GM12878 (cell line): Measurements from ENCODE around the gene ATP7B. TPM values are rescaled to one million over a fixed set of nuclear protein-coding genes. Genes with fewer than 3 reads are reported as not detected.

Source experiments
- ATAC-seq: fragments of 200-7000 bp; cut with Tn5 transposase; 3 replicates; pipeline ENCODE4 v1.9.1; 2020; ENCODE audit warnings: mild to moderate bottlenecking, moderate library complexity
- BruUV-seq: library from RNA; stranded (reverse); fragments of 400-500 nt; replicated peaks from 2 replicates; lab custom pipeline; 2021; lab: Mats Ljungman, UMichigan
- CTCF ChIA-PET: fragments of 300-600 bp; sonication (Branson Sonifier 250); formaldehyde crosslinking; extraction: SDS; loops from one replicate; lab custom pipeline; 2021; ENCODE audit warnings: inconsistent platforms; lab: Yijun Ruan, JAX
- POLR2A ChIA-PET: fragments of 350-600 bp; formaldehyde crosslinking; extraction: SDS; loops from one replicate; lab custom pipeline; 2021; ENCODE audit warnings: inconsistent platforms; lab: Charles Lee
- RAD21 ChIA-PET: fragments of 300-600 bp; sonication (Branson Sonifier 250); formaldehyde crosslinking; loops from one replicate; lab custom pipeline; 2023; ENCODE audit warnings: antibody characterized with exemption; ENCODE audit not compliant: unreplicated experiment; lab: Charles Lee
- SMC1A ChIA-PET: fragments of 300-600 bp; sonication (Branson Sonifier 250); formaldehyde crosslinking; loops from one replicate; lab custom pipeline; 2023; ENCODE audit not compliant: unreplicated experiment, uncharacterized antibody; lab: Charles Lee
- DNase-seq: peaks from one replicate; pipeline ENCODE4 v3.0.0-alpha.2; 2011; ENCODE audit warnings: low read depth, low spot score
- FAIRE-seq: peaks from 3 replicates; lab custom pipeline; 2011; peaks lifted over from hg19 to GRCh38; lab: Jason Lieb, UNC
- H2AFZ ChIP-seq: 2 replicates; pipeline ENCODE4 v1.6.0; 2011; ENCODE audit warnings: low read depth, low read length, control low read depth; ENCODE audit not compliant: control insufficient read depth
- H3K27ac ChIP-seq: 2 replicates; pipeline ENCODE4 v1.5.1; 2011; ENCODE audit warnings: control low read depth; ENCODE audit not compliant: control insufficient read depth, insufficient read depth
- H3K27me3 ChIP-seq, 2 experiments: replicated peaks in 1 of 2; 2 replicates each; pipeline versions ENCODE4 v1.6.0 to v1.6.1; 2011; ENCODE audit warnings: low read length in 1 of 2; ENCODE audit not compliant: control insufficient read depth in 2 of 2, insufficient read depth in 2 of 2
- H3K36me3 ChIP-seq, 2 experiments: 2 replicates each; pipeline ENCODE4 v1.5.1; 2011; ENCODE audit warnings: low read length in 1 of 2; ENCODE audit not compliant: control insufficient read depth in 2 of 2, insufficient read depth in 2 of 2
- H3K4me1 ChIP-seq: 2 replicates; pipeline ENCODE4 v1.6.1; 2011; ENCODE audit warnings: mild to moderate bottlenecking, low read length, moderate library complexity, mixed read lengths; ENCODE audit not compliant: control insufficient read depth, insufficient read depth
- H3K4me2 ChIP-seq: 2 replicates; pipeline ENCODE4 v1.6.0; 2011; ENCODE audit warnings: control low read depth; ENCODE audit not compliant: control insufficient read depth, insufficient read depth
- H3K4me3 ChIP-seq: fragments of 200-600 bp; sonication (generic); 2 replicates; pipeline ENCODE4 v1.5.1; 2016
- H3K79me2 ChIP-seq: 2 replicates; pipeline ENCODE4 v1.6.0; 2011; ENCODE audit warnings: low read length; ENCODE audit not compliant: control insufficient read depth, insufficient read depth
- H3K9ac ChIP-seq: 2 replicates; pipeline ENCODE4 v1.8.0; 2011; ENCODE audit warnings: low read length, control low read depth, mixed read lengths; ENCODE audit not compliant: control insufficient read depth, insufficient read depth
- H3K9me3 ChIP-seq: replicated peaks from 3 replicates; pipeline ENCODE4 v1.5.1; 2011; ENCODE audit warnings: mild to moderate bottlenecking, low read length; ENCODE audit not compliant: control insufficient read depth, insufficient read depth
- H4K20me1 ChIP-seq: 2 replicates; pipeline ENCODE4 v1.6.0; 2011; ENCODE audit not compliant: control insufficient read depth, insufficient read depth
- BCLAF1 ChIP-seq: fragments of 450-650 bp; IDR thresholded peaks from 2 replicates; pipeline ENCODE4 v1.6.1; 2017; ENCODE audit warnings: antibody characterized with exemption, mild to moderate bottlenecking, moderate library complexity
- CBFB ChIP-seq: IDR thresholded peaks from 2 replicates; pipeline ENCODE4 v1.6.1; 2016; ENCODE audit warnings: antibody characterized with exemption, low read depth
- EZH2 ChIP-seq: IDR thresholded peaks from 2 replicates; pipeline ENCODE4 v1.6.1; 2012; ENCODE audit warnings: low read depth, mild to moderate bottlenecking, control low read depth, inconsistent platforms, low read length, borderline replicate concordance; ENCODE audit not compliant: control insufficient read depth
- GATAD2B ChIP-seq: fragments of 450-650 bp; conservative IDR thresholded peaks from 2 replicates; pipeline ENCODE4 v1.6.1; 2017; ENCODE audit warnings: low read depth, mild to moderate bottlenecking, moderate library complexity
- HSF1 ChIP-seq: fragments of 150-350 bp; IDR thresholded peaks from 2 replicates; pipeline ENCODE4 v1.6.1; 2014; ENCODE audit warnings: mild to moderate bottlenecking, low read depth, low read length
- IRF3 ChIP-seq: fragments of 450-650 bp; IDR thresholded peaks from 2 replicates; pipeline ENCODE4 v1.6.1; 2014; ENCODE audit warnings: mild to moderate bottlenecking
- MAX ChIP-seq: IDR thresholded peaks from 2 replicates; pipeline ENCODE4 v1.6.1; 2012; ENCODE audit warnings: low read depth, low read length, improper control_type of control experiment
- MEF2B ChIP-seq: fragments of 450-650 bp; IDR thresholded peaks from 2 replicates; pipeline ENCODE4 v1.6.1; 2018; ENCODE audit warnings: mild to moderate bottlenecking, moderate library complexity; ENCODE audit not compliant: partially characterized antibody, poor library complexity, severe bottlenecking
- NFIC ChIP-seq: IDR thresholded peaks from 2 replicates; pipeline ENCODE4 v1.6.1; 2012; ENCODE audit warnings: low read depth, mild to moderate bottlenecking, inconsistent platforms, low read length, moderate library complexity
- RCOR1 ChIP-seq: conservative IDR thresholded peaks from 2 replicates; pipeline ENCODE4 v1.6.1; 2012; ENCODE audit warnings: low read depth, low read length, improper control_type of control experiment
- SIX5 ChIP-seq: IDR thresholded peaks from 2 replicates; pipeline ENCODE4 v1.6.1; 2011; ENCODE audit warnings: mild to moderate bottlenecking, low read depth, low read length, moderate library complexity; ENCODE audit not compliant: severe bottlenecking
- SUZ12 ChIP-seq: fragments of 200-600 bp; sonication (generic); IDR thresholded peaks from one replicate; pipeline ENCODE4 v1.6.1; 2018; ENCODE audit warnings: antibody characterized with exemption, mild to moderate bottlenecking; ENCODE audit not compliant: unreplicated experiment
- TCF7 ChIP-seq: IDR thresholded peaks from 2 replicates; pipeline ENCODE4 v1.6.1; 2014; ENCODE audit warnings: antibody characterized with exemption, borderline replicate concordance
- USF1 ChIP-seq: IDR thresholded peaks from 2 replicates; pipeline ENCODE4 v1.6.1; 2011; ENCODE audit warnings: borderline replicate concordance, low read depth, mild to moderate bottlenecking, moderate library complexity, mixed read lengths, low read length; ENCODE audit not compliant: insufficient read depth; ENCODE audit errors: extremely low read length
- USF2 ChIP-seq: IDR thresholded peaks from 2 replicates; pipeline ENCODE4 v1.6.1; 2011; ENCODE audit warnings: low read depth, low read length, improper control_type of control experiment, borderline replicate concordance
- ZBED1 ChIP-seq: IDR thresholded peaks from 2 replicates; pipeline ENCODE4 v1.6.1; 2016; ENCODE audit warnings: borderline replicate concordance
- ZNF622 ChIP-seq: fragments of 450-650 bp; IDR thresholded peaks from 2 replicates; pipeline ENCODE4 v1.6.1; 2017; ENCODE audit warnings: mild to moderate bottlenecking, inconsistent platforms
- WGBS: methylation state at CpG from one replicate; pipeline ENCODE4 v1.1.6; 2016; ENCODE audit warnings: low lambda C conversion rate; ENCODE audit not compliant: insufficient replicate concordance, insufficient coverage; ENCODE audit errors: missing lambda C conversion rate; 5-methylcytosine and 5-hydroxymethylcytosine counted together
- in situ Hi-C: fragments of 300-500 bp; cut with MboI; formaldehyde crosslinking; loops from 9 replicates; pipeline ENCODE4 v1.14.3; 2018; ENCODE audit warnings: mixed read lengths
- intact Hi-C: fragments of 100-400 bp; cut with micrococcal nuclease; formaldehyde crosslinking; loops from one replicate; pipeline ENCODE4 v1.14.2; 2022; ENCODE audit not compliant: unreplicated experiment
- polyA plus RNA-seq, 11 experiments: library from polyadenylated mRNA; depleted of rRNA in 4 of 11; unstranded in 6 of 11; stranded (reverse) in 5 of 11; fragments of >200 nt; fragmentation: Nextera tagmentation in 4 of 11; fragmentation: Illumina TruSeq in 1 of 11; extraction: Ambion mirVana in 4 of 11; extraction: Trizol in 1 of 11; gene quantifications; 1 replicate in 1 of 11; 2 replicates in 10 of 11; pipeline versions ENCODE4 v1.2.1 to v1.2.3, GENCODE V29; 2011 to 2016; ENCODE audit warnings: inconsistent platforms in 2 of 11, missing spikeins in 2 of 11, low read depth in 1 of 11
- total RNA-seq, 4 experiments: library from RNA; depleted of rRNA in 3 of 4; stranded (reverse); fragments of >200 nt in 3 of 4; fragmentation: Illumina TruSeq in 1 of 4; extraction: Trizol in 1 of 4; gene quantifications; 2 replicates each; pipeline versions ENCODE4 v1.2.1 to v1.2.3, GENCODE V29; 2013 to 2021

ATP7B gene
- total and polyA plus RNA-seq, 10 of the 15 experiments (the other 5 are each of a cell fraction or from before 2014, with no cell fraction given) = under 0.01 to 1.1 (median 0.06) TPM; not detected in 2

GRCh38 chr13:52003541-52003940 lies 7.7 kb downstream of the ATP7B start:
- 70% methylated on average over 4 of the region's 4 CpGs for WGBS
- Histone ChIP-seq H3K9ac (no peak overlapping the region), H2AFZ (no peak overlapping the region), H3K36me3 (no peaks in the 10 kb centered on the region), H3K27me3 (peaks cover 2 to 4% of the 10 kb centered on the region in 2 experiments; a peak in 3 of 4 replicates), H3K4me2 (no peak overlapping the region), H3K27ac (no peak overlapping the region), H3K4me3 (no peak overlapping the region), H4K20me1 (no peaks in the 10 kb centered on the region), H3K79me2 (no peaks in the 10 kb centered on the region), H3K4me1 (no peaks in the 10 kb centered on the region), H3K9me3 (no peaks in the 10 kb centered on the region)
- FAIRE-seq (no peak), DNase-seq (no peak), ATAC-seq (no peak)
- intact Hi-C loops (loop anchor here (5.0 kb wide), 1 partner anchor 234 kb away; no protein-coding TSS in a partner anchor), in situ Hi-C loops (no loop called here)
- ChIA-PET CTCF (interaction anchor here (0.6 to 5.5 kb wide), 5 partner anchors 14 to 134 kb away, joined by 3 to 36 read pairs (median 3); no protein-coding TSS in a partner anchor), RAD21 (no interaction called here), POLR2A (no interaction called here), SMC1A (interaction anchor here (0.7 to 2.1 kb wide), 2 partner anchors 9 to 124 kb away, joined by 5 to 6 read pairs; partner anchors contain the start of gene ALG11)
- no TSS peak for BruUV-seq
- TF ChIP-seq MAX = no peak
- TF ChIP-seq SIX5 = no peak
- no peak for TF ChIP-seq HSF1
- no peak for TF ChIP-seq TCF7
- no peak for TF ChIP-seq MEF2B
- TF ChIP-seq RCOR1 = no peak
- TF ChIP-seq CBFB = no peak
- no peak for TF ChIP-seq IRF3
- TF ChIP-seq NFIC = no peak
- no peak for TF ChIP-seq USF1
- TF ChIP-seq BCLAF1 = no peak
- TF ChIP-seq EZH2 = no peak
- no peak for TF ChIP-seq ZBED1
- no peak for TF ChIP-seq SUZ12
- TF ChIP-seq ZNF622 = no peak
- no peak for TF ChIP-seq GATAD2B
- TF ChIP-seq USF2 = no peak
